Liver (tissue), 9 donors: Measurements from ENCODE around the gene PET100. TPM values are rescaled to one million over a fixed set of nuclear protein-coding genes. Genes with fewer than 3 reads are reported as not detected.

Experiments
- DNase-seq: peaks from one replicate; pipeline ENCODE4 v3.0.0-alpha.2; 2017; ENCODE audit warnings: low spot score
- H3K27ac ChIP-seq, 2 donors: one replicate each; pipeline ENCODE4 v1.7.0; 2013; ENCODE audit warnings: inconsistent platforms in 2 of 2, low read length in 2 of 2, control low read depth in 1 of 2, low read depth in 1 of 2, mild to moderate bottlenecking in 1 of 2
- H3K27me3 ChIP-seq, 4 donors: one replicate each; pipeline versions ENCODE4 v1.6.1 to v1.7.0; 2013; ENCODE audit warnings: low read length in 3 of 4, inconsistent platforms in 1 of 4, mild to moderate bottlenecking in 1 of 4, moderate library complexity in 1 of 4; ENCODE audit not compliant: control insufficient read depth in 4 of 4, insufficient read depth in 4 of 4
- H3K36me3 ChIP-seq, 4 donors: one replicate each; pipeline versions ENCODE4 v1.6.1 to v1.7.0; 2013; ENCODE audit warnings: low read length in 3 of 4, mild to moderate bottlenecking in 3 of 4, low read depth in 1 of 4, moderate library complexity in 1 of 4; ENCODE audit not compliant: control insufficient read depth in 4 of 4, insufficient read depth in 3 of 4
- H3K4me1 ChIP-seq, 4 donors: one replicate each; pipeline versions ENCODE4 v1.6.1 to v1.7.0; 2013; ENCODE audit warnings: low read length in 3 of 4, mild to moderate bottlenecking in 3 of 4, moderate library complexity in 1 of 4; ENCODE audit not compliant: control insufficient read depth in 4 of 4, insufficient read depth in 4 of 4
- H3K4me3 ChIP-seq, 3 donors: one replicate each; pipeline versions ENCODE4 v1.6.1 to v1.7.0; 2013; ENCODE audit warnings: low read length in 3 of 3, control low read depth in 1 of 3, low read depth in 1 of 3, mild to moderate bottlenecking in 1 of 3
- H3K9ac ChIP-seq, 2 donors: one replicate each; pipeline ENCODE4 v1.7.0; 2013; ENCODE audit warnings: low read length in 2 of 2, mild to moderate bottlenecking in 2 of 2, moderate library complexity in 2 of 2, control low read depth in 1 of 2, low read depth in 1 of 2
- H3K9me3 ChIP-seq, 4 donors: one replicate each; pipeline versions ENCODE4 v1.6.1 to v1.7.0; 2013; ENCODE audit warnings: low read length in 3 of 4; ENCODE audit not compliant: control insufficient read depth in 4 of 4
- EGR1 ChIP-seq, 2 donors: IDR thresholded peaks; 2 replicates each; pipeline ENCODE4 v1.6.1; 2016 to 2018; ENCODE audit warnings: antibody characterized with exemption in 2 of 2, low read depth in 2 of 2
- FOXA1 ChIP-seq: IDR thresholded peaks from 2 replicates; pipeline ENCODE4 v1.6.1; 2016; ENCODE audit warnings: antibody characterized with exemption
- FOXA2 ChIP-seq: IDR thresholded peaks from 2 replicates; pipeline ENCODE4 v1.6.1; 2016; ENCODE audit warnings: antibody characterized with exemption
- GABPA ChIP-seq, 2 donors: IDR thresholded peaks in 1 of 2; conservative IDR thresholded peaks in 1 of 2; 2 replicates each; pipeline ENCODE4 v1.6.1; 2016; ENCODE audit warnings: antibody characterized with exemption in 2 of 2, mild to moderate bottlenecking in 1 of 2, moderate library complexity in 1 of 2
- HNF4A ChIP-seq, 2 donors: conservative IDR thresholded peaks; 2 replicates each; pipeline ENCODE4 v1.6.1; 2016; ENCODE audit warnings: antibody characterized with exemption in 2 of 2, mild to moderate bottlenecking in 2 of 2
- HNF4G ChIP-seq: IDR thresholded peaks from 2 replicates; pipeline ENCODE4 v1.6.1; 2016; ENCODE audit warnings: antibody characterized with exemption
- JUND ChIP-seq, 2 donors: IDR thresholded peaks; 2 replicates each; pipeline ENCODE4 v1.6.1; 2016; ENCODE audit warnings: antibody characterized with exemption in 2 of 2
- NR2F2 ChIP-seq: IDR thresholded peaks from 2 replicates; pipeline ENCODE4 v1.6.1; 2016; ENCODE audit warnings: antibody characterized with exemption
- RAD21 ChIP-seq, 2 donors: IDR thresholded peaks; 2 replicates each; pipeline ENCODE4 v1.6.1; 2016; ENCODE audit warnings: antibody characterized with exemption in 2 of 2, mild to moderate bottlenecking in 2 of 2
- RXRA ChIP-seq, 2 donors: IDR thresholded peaks; 2 replicates each; pipeline ENCODE4 v1.6.1; 2017 to 2018; ENCODE audit warnings: antibody characterized with exemption in 2 of 2, mild to moderate bottlenecking in 1 of 2
- SP1 ChIP-seq: IDR thresholded peaks from 2 replicates; pipeline ENCODE4 v1.6.1; 2018; ENCODE audit warnings: antibody characterized with exemption, mild to moderate bottlenecking
- TAF1 ChIP-seq: conservative IDR thresholded peaks from 2 replicates; pipeline ENCODE4 v1.6.1; 2016; ENCODE audit warnings: antibody characterized with exemption, mild to moderate bottlenecking
- YY1 ChIP-seq: IDR thresholded peaks from 2 replicates; pipeline ENCODE4 v1.6.1; 2016; ENCODE audit warnings: antibody characterized with exemption, mild to moderate bottlenecking
- WGBS: extraction: QIAGEN DNeasy Blood & Tissue Kit; methylation state at CpG from one replicate; pipeline ENCODE4 v1.1.7; 2013; 5-methylcytosine and 5-hydroxymethylcytosine counted together
- polyA plus RNA-seq, 2 donors: library from polyadenylated mRNA; stranded (reverse) in 1 of 2; unstranded in 1 of 2; fragments of 200-250 nt in 1 of 2; fragments of >200 nt in 1 of 2; fragmentation: Nextera tagmentation in 1 of 2; extraction: Ambion mirVana in 1 of 2; gene quantifications; one replicate each; pipeline versions ENCODE4 v1.2.1 to v1.2.3, GENCODE V29; 2013 to 2015
- total RNA-seq, 2 donors: library from RNA; depleted of rRNA; stranded (reverse); fragments of >200 nt; gene quantifications; one replicate each; pipeline ENCODE4 v1.2.3, GENCODE V29; 2014
- TF ChIP-seq, protein P1 (sequence below): IDR thresholded peaks from 2 replicates; pipeline ENCODE4 v1.6.1; 2016; ENCODE audit warnings: antibody characterized with exemption, mild to moderate bottlenecking
- TF ChIP-seq, protein P2 (sequence below): IDR thresholded peaks from 2 replicates; pipeline ENCODE4 v1.6.1; 2016; ENCODE audit warnings: antibody characterized with exemption
- TF ChIP-seq, protein P3 (sequence below): IDR thresholded peaks from 2 replicates; pipeline ENCODE4 v1.6.1; 2016; ENCODE audit warnings: antibody characterized with exemption
- donor health status: healthy.
- donor health status: healthy.
- donor health status: healthy.
- donor health status: healthy.
- donor health status: healthy.

Gene PET100
- total and polyA plus RNA-seq, 4 donors: 4.8 to 225 (median 26.7) TPM

DNA sequence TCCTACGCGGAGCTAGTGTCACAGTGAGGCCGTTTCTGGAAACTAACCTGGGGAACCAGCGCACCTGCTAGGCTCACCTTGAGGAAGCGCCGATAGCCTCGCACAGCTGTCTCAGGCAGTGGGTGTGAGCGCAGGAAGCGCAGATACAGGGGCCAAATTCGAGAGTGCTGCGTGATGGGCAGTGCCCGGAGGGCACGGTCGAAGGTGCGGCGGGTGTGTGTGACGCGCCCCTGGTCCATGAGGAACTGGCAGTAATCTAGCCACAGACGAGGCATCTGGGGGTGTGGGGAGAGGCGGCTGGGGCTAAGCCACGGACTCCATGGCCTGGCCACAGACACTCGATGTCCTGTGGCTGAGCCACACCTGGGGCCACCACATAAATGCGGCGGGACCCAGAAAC, 2.4 kb upstream of the PET100 start:
- DNase-seq: no peak
- no peak overlapping the region for H3K4me3 ChIP-seq
- TF ChIP-seq, protein P1, sequence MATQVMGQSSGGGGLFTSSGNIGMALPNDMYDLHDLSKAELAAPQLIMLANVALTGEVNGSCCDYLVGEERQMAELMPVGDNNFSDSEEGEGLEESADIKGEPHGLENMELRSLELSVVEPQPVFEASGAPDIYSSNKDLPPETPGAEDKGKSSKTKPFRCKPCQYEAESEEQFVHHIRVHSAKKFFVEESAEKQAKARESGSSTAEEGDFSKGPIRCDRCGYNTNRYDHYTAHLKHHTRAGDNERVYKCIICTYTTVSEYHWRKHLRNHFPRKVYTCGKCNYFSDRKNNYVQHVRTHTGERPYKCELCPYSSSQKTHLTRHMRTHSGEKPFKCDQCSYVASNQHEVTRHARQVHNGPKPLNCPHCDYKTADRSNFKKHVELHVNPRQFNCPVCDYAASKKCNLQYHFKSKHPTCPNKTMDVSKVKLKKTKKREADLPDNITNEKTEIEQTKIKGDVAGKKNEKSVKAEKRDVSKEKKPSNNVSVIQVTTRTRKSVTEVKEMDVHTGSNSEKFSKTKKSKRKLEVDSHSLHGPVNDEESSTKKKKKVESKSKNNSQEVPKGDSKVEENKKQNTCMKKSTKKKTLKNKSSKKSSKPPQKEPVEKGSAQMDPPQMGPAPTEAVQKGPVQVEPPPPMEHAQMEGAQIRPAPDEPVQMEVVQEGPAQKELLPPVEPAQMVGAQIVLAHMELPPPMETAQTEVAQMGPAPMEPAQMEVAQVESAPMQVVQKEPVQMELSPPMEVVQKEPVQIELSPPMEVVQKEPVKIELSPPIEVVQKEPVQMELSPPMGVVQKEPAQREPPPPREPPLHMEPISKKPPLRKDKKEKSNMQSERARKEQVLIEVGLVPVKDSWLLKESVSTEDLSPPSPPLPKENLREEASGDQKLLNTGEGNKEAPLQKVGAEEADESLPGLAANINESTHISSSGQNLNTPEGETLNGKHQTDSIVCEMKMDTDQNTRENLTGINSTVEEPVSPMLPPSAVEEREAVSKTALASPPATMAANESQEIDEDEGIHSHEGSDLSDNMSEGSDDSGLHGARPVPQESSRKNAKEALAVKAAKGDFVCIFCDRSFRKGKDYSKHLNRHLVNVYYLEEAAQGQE: no peak
- no peak for TF ChIP-seq TAF1
- no peak for TF ChIP-seq EGR1 (IDR thresholded peaks at IDR 0.05; ENCODE audit: low read depth in 2 of 2)
- TF ChIP-seq HNF4G: no peak
- TF ChIP-seq RAD21 (IDR thresholded peaks at IDR 0.05): no peak
- no peak for TF ChIP-seq HNF4A (conservative IDR thresholded peaks at IDR 0.05)
- no peak for TF ChIP-seq GABPA (IDR thresholded peaks at IDR 0.05 in 1 of 2, conservative IDR thresholded peaks at IDR 0.05 in 1 of 2)
- TF ChIP-seq NR2F2: no peak
- no peak overlapping the region for H3K27ac ChIP-seq
- 94% methylated on average over 24 of the region's 24 CpGs for WGBS
- peaks cover 14 to 36% (median 27%) of the 10 kb centered on the region in 4 donors for H3K4me1 ChIP-seq
- no peak overlapping the region for H3K9ac ChIP-seq
- H3K9me3 ChIP-seq: no peaks in the 10 kb centered on the region
- H3K27me3 ChIP-seq: no peaks in the 10 kb centered on the region
- peaks cover 12 to 47% (median 19%) of the 10 kb centered on the region in 4 donors for H3K36me3 ChIP-seq

DNA sequence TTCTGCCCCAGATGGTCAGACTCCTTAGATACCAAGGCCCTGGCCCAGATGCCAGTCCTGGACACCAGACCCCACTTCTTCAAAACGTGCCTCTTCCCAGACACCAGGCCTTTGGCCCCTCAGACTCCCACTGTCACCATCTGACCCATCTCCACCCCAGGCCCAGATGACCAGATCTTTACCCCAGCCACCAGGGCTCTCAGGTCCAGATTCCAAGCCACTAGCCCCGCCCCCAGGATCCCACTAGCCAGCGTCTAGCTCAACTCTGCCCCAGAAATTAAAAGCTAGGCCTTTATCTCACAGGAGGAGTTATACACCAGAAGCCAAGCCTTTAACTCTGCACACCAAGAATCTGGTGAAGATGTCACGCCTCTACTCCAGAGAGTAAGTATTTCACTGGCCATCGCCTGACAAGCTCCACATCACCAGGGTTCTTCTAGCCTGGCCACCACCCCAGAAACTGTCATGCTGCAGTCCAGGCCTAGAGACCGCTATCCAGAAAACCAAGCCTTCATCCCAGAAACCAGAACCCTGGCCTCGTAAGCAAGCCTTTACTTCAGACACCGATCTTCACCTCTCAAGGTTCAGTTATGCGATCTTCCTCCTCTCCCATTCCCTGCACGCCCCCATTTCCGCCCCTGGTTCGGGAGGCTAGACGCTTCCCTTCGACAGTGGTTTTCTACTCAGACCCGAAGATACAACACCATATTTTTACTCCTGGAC, 843 bp upstream of the PET100 start:
- Histone ChIP-seq H3K27ac (peak overlapping the region; percentile 21 to 64), H3K4me1 (peaks cover 14 to 36% (median 27%) of the 10 kb centered on the region in 4 donors), H3K9me3 (no peaks in the 10 kb centered on the region), H3K4me3 (peak overlapping the region; percentile 74 to 99 (median 97)), H3K9ac (peak overlapping the region; percentile 89 to 92), H3K27me3 (no peaks in the 10 kb centered on the region), H3K36me3 (peaks cover 7 to 33% (median 9%) of the 10 kb centered on the region in 4 donors)
- no peak for DNase-seq
- no peak for TF ChIP-seq FOXA2
- TF ChIP-seq, protein P2, sequence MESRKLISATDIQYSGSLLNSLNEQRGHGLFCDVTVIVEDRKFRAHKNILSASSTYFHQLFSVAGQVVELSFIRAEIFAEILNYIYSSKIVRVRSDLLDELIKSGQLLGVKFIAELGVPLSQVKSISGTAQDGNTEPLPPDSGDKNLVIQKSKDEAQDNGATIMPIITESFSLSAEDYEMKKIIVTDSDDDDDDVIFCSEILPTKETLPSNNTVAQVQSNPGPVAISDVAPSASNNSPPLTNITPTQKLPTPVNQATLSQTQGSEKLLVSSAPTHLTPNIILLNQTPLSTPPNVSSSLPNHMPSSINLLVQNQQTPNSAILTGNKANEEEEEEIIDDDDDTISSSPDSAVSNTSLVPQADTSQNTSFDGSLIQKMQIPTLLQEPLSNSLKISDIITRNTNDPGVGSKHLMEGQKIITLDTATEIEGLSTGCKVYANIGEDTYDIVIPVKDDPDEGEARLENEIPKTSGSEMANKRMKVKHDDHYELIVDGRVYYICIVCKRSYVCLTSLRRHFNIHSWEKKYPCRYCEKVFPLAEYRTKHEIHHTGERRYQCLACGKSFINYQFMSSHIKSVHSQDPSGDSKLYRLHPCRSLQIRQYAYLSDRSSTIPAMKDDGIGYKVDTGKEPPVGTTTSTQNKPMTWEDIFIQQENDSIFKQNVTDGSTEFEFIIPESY: no peak
- no peak for TF ChIP-seq TAF1
- TF ChIP-seq SP1: no peak
- no peak for TF ChIP-seq NR2F2
- TF ChIP-seq, protein P1: no peak
- TF ChIP-seq FOXA1: no peak
- TF ChIP-seq HNF4A (conservative IDR thresholded peaks at IDR 0.05): no peak
- TF ChIP-seq, protein P3, sequence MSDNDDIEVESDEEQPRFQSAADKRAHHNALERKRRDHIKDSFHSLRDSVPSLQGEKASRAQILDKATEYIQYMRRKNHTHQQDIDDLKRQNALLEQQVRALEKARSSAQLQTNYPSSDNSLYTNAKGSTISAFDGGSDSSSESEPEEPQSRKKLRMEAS: no peak
- TF ChIP-seq RXRA (IDR thresholded peaks at IDR 0.05): no peak
- TF ChIP-seq HNF4G: no peak
- TF ChIP-seq GABPA (IDR thresholded peaks at IDR 0.05 in 1 of 2, conservative IDR thresholded peaks at IDR 0.05 in 1 of 2): no peak
- no peak for TF ChIP-seq JUND (IDR thresholded peaks at IDR 0.05)
- no peak for TF ChIP-seq YY1
- no peak for TF ChIP-seq EGR1 (IDR thresholded peaks at IDR 0.05; ENCODE audit: low read depth in 2 of 2)
- 3% methylated on average over 15 of the region's 15 CpGs for WGBS
